Measurements from ENCODE around the gene AGBL4.

DNA sequence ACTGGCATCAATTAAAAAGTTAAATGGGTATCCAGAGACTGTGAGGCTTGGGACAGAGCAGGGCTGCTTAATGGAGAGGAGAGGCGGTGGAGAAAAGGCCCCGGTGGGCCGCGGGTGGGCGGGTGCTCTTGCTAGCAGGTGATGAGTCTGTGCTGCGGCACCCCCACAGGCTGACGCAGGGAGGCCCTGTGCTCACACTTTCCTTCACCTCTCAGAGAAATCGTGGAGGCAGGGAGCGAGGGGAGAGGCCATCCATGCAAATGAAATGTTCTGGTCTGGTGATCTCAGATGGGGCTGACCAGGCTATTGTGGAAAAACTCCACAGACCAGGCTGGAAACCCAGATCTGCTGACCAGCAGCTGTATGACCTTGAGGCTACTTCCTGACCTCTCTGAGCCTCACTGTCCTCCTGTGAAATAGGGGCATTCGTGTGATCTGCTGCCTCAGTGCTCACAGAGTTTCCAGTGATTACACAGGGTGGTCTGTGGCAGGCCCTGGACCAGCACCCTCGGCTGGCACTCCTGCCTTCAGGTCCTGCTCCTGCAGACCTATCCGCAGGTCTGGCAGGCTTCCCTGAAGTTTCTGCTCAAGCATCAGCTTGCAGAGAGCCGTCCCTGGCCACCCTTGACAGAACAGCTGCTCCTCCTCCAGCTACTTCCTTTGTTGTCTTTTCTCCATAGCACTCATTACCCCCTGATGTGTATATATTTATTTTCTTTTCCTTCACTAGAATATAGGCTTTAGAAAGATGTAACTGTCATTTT is 1336.3 kb downstream of the AGBL4 start:
- TF ChIP-seq RAD21 (IDR thresholded peaks at IDR 0.05; ENCODE audit: low read depth) (no peak), CEBPB (IDR thresholded peaks at IDR 0.05) (no peak), EP300 (IDR thresholded peaks at IDR 0.05; ENCODE audit: borderline replicate concordance) (no peak), YY1 (IDR thresholded peaks at IDR 0.05; ENCODE audit: low read depth) (no peak), TAF1 (IDR thresholded peaks at IDR 0.05; ENCODE audit: low read depth) (no peak), TCF12 (IDR thresholded peaks at IDR 0.05; ENCODE audit: low read depth) (no peak), TEAD4 (IDR thresholded peaks at IDR 0.05) (no peak), NFIC (IDR thresholded peaks at IDR 0.05) (no peak)
- TF ChIP-seq, protein P1, sequence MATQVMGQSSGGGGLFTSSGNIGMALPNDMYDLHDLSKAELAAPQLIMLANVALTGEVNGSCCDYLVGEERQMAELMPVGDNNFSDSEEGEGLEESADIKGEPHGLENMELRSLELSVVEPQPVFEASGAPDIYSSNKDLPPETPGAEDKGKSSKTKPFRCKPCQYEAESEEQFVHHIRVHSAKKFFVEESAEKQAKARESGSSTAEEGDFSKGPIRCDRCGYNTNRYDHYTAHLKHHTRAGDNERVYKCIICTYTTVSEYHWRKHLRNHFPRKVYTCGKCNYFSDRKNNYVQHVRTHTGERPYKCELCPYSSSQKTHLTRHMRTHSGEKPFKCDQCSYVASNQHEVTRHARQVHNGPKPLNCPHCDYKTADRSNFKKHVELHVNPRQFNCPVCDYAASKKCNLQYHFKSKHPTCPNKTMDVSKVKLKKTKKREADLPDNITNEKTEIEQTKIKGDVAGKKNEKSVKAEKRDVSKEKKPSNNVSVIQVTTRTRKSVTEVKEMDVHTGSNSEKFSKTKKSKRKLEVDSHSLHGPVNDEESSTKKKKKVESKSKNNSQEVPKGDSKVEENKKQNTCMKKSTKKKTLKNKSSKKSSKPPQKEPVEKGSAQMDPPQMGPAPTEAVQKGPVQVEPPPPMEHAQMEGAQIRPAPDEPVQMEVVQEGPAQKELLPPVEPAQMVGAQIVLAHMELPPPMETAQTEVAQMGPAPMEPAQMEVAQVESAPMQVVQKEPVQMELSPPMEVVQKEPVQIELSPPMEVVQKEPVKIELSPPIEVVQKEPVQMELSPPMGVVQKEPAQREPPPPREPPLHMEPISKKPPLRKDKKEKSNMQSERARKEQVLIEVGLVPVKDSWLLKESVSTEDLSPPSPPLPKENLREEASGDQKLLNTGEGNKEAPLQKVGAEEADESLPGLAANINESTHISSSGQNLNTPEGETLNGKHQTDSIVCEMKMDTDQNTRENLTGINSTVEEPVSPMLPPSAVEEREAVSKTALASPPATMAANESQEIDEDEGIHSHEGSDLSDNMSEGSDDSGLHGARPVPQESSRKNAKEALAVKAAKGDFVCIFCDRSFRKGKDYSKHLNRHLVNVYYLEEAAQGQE (IDR thresholded peaks at IDR 0.05; ENCODE audit: low read depth): no peak
- TF ChIP-seq, protein P2, sequence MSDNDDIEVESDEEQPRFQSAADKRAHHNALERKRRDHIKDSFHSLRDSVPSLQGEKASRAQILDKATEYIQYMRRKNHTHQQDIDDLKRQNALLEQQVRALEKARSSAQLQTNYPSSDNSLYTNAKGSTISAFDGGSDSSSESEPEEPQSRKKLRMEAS (IDR thresholded peaks at IDR 0.05): no peak
- TF ChIP-seq, protein P3, sequence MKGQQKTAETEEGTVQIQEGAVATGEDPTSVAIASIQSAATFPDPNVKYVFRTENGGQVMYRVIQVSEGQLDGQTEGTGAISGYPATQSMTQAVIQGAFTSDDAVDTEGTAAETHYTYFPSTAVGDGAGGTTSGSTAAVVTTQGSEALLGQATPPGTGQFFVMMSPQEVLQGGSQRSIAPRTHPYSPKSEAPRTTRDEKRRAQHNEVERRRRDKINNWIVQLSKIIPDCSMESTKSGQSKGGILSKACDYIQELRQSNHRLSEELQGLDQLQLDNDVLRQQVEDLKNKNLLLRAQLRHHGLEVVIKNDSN (IDR thresholded peaks at IDR 0.05): no peak

Data from Ishikawa (cell line).